Measurements from ENCODE around the gene ADCY5.

The ADCY5 gene

DNA sequence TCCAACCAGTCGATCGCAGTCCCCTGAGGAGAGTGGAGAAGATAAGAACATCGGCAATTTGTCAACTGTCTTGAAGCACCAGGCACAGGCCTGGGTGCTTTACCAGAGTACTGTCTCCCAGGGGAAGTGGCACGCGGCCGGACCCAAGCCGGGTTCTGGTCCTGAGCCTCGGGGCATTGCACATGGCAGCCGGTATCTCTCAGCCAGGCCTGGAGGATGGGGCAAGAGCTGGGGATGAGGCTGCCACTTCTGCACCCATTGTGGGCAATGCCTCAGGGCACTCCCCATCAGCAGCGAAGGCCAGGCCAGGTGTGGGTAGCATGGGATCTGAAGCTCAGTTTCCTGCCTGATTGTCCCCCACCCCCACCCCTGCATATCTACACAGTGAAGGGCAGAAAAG is 77.5 kb downstream of the ADCY5 start:
- Histone ChIP-seq H3K27me3 (ENCODE audit: low read depth, low read length) (no peaks in the 10 kb centered on the region), H3K4me1 (ENCODE audit: control insufficient read depth in 1 of 2, insufficient read depth in 2 of 2, low read length in 2 of 2) (peaks cover 0 to 58% of the 10 kb centered on the region in 2 donors), H3K27ac (ENCODE audit: low read length) (no peak overlapping the region), H3K9me3 (ENCODE audit: control insufficient read depth in 1 of 2, low read length in 2 of 2) (no peaks in the 10 kb centered on the region), H3K4me3 (ENCODE audit: low read depth in 1 of 2, low read length in 2 of 2) (no peak overlapping the region), H3K36me3 (ENCODE audit: control insufficient read depth in 1 of 2, insufficient read depth in 2 of 2, low read length in 2 of 2) (no peaks in the 10 kb centered on the region)

DNA sequence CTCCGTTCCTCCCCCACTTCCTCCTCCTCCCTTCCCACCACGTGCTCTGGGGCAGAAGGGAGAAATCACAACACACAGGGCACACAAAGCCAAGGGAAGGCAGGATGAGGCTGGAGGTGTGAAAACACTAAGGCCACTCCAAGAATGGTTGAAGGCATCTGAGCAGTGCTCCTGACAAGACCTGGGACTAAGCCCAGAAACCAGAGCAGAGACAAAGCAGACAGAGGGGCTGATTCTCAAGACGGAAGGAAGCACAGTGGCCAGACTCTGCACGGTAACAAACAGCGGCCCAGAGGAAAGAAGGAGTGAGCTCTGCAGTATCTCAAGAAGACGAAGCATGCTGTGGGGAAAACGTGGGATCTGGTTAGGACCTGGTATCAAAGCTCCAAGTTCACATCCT is 78.1 kb downstream of the ADCY5 start:
- Histone ChIP-seq H3K36me3 (ENCODE audit: control insufficient read depth in 1 of 2, insufficient read depth in 2 of 2, low read length in 2 of 2) (no peaks in the 10 kb centered on the region), H3K4me3 (ENCODE audit: low read depth in 1 of 2, low read length in 2 of 2) (no peak overlapping the region), H3K27me3 (ENCODE audit: low read depth, low read length) (no peaks in the 10 kb centered on the region), H3K27ac (ENCODE audit: low read length) (no peak overlapping the region), H3K4me1 (ENCODE audit: control insufficient read depth in 1 of 2, insufficient read depth in 2 of 2, low read length in 2 of 2) (peaks cover 0 to 52% of the 10 kb centered on the region in 2 donors), H3K9me3 (ENCODE audit: control insufficient read depth in 1 of 2, low read length in 2 of 2) (no peaks in the 10 kb centered on the region)

DNA sequence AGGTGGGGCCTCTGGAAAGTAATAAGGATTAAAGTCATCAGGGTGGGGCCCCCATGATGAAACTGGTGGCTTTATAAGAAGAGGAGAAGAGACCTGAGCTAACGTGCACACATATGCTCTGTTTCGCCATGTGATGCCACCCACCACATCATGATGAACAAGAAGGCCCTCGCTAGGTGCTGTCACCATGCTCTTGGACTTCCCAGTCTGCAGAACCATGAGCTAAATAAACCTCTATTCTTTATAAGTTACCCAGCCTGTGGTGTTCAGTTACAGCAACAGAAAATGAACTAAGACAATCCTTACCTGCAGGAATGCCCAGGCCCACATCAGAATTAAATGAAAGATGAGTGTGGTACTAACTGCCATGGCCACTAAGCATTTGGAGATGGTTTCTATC is 79.8 kb downstream of the ADCY5 start:
- no peaks in the 10 kb centered on the region for H3K27me3 ChIP-seq (ENCODE audit: low read depth, low read length)
- H3K4me1 ChIP-seq (ENCODE audit: control insufficient read depth in 1 of 2, insufficient read depth in 2 of 2, low read length in 2 of 2): peaks cover 0 to 43% of the 10 kb centered on the region in 2 donors
- no peak overlapping the region for H3K27ac ChIP-seq (ENCODE audit: low read length)
- no peaks in the 10 kb centered on the region for H3K9me3 ChIP-seq (ENCODE audit: control insufficient read depth in 1 of 2, low read length in 2 of 2)
- no peak overlapping the region for H3K4me3 ChIP-seq (ENCODE audit: low read depth in 1 of 2, low read length in 2 of 2)
- H3K36me3 ChIP-seq (ENCODE audit: control insufficient read depth in 1 of 2, insufficient read depth in 2 of 2, low read length in 2 of 2): no peaks in the 10 kb centered on the region

DNA sequence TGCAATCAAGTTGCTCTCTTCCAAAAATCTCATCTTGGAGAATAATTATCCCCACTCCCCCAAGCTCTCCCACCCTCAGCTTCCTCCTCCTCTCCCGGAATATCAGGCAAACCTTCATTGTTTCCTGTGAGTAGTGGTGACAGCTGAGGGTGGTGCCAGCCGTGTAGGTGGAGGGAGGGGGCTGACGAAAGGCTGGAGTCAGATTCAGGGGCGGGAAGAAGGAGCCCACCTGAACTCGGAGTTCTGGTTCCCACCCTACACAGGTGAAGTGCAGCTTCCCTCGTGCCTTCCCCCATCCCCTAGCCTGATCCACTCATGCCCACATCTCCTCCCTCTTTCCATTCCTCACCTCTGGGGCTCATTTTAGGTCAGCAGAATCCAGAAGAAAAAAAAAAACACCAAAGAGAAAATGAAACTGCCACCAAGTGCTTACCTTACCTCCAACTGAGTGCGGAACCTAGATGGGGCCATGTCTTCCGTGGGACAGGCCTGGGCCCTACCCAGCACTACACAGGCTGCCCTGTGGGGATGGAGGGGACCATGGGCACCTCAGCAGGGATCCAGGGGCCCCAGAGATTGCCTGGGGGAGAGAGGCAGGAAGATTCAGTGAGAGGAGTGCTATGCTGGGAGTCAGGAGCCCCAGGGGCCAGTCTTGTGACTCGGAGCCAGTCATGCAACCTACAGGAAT is 81.3 kb downstream of the ADCY5 start:
- no peaks in the 10 kb centered on the region for H3K9me3 ChIP-seq (ENCODE audit: control insufficient read depth in 1 of 2, low read length in 2 of 2)
- H3K27me3 ChIP-seq (ENCODE audit: low read depth, low read length): no peaks in the 10 kb centered on the region
- H3K4me3 ChIP-seq (ENCODE audit: low read depth in 1 of 2, low read length in 2 of 2): no peak overlapping the region
- peaks cover 0 to 31% of the 10 kb centered on the region in 2 donors for H3K4me1 ChIP-seq (ENCODE audit: control insufficient read depth in 1 of 2, insufficient read depth in 2 of 2, low read length in 2 of 2)
- no peak overlapping the region for H3K27ac ChIP-seq (ENCODE audit: low read length)
- no peaks in the 10 kb centered on the region for H3K36me3 ChIP-seq (ENCODE audit: control insufficient read depth in 1 of 2, insufficient read depth in 2 of 2, low read length in 2 of 2)

DNA sequence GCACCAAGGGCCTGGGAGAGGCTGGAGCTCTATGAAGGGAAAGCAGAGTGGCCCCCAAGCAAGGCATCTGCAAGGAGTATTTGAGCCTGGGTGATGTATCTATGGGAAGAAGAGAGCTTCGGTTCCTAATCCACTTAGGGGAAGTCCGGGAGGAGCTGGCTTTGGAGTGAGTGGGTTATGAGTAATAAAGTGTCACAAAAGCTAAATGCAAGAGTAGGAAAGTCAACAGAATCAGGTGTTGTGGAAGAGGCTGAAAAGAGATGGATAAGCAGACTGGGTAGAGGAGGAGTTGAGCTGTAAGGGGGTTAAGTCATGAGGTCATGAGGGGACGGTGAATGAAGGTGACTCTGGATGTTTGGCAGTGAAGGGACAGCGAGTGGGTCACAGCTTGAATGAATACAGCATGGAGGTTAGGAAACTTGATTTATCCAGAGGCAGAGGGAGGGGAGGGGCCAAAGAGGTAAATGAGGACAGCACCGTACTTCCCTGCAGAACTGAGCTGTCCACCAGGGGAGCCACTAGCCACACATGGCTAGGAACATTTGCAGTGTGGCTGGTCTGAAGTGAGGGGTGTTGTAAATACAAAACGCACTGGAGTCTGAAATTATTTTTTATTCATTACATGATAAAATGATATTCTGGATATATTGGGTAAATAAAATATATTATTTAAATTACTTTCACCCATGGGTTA is 83.3 kb downstream of the ADCY5 start:
- Histone ChIP-seq H3K27me3 (ENCODE audit: low read depth, low read length) (no peaks in the 10 kb centered on the region), H3K4me3 (ENCODE audit: low read depth in 1 of 2, low read length in 2 of 2) (no peak overlapping the region), H3K27ac (ENCODE audit: low read length) (no peak overlapping the region), H3K4me1 (ENCODE audit: control insufficient read depth in 1 of 2, insufficient read depth in 2 of 2, low read length in 2 of 2) (peaks cover 0 to 19% of the 10 kb centered on the region in 2 donors), H3K9me3 (ENCODE audit: control insufficient read depth in 1 of 2, low read length in 2 of 2) (no peaks in the 10 kb centered on the region), H3K36me3 (ENCODE audit: control insufficient read depth in 1 of 2, insufficient read depth in 2 of 2, low read length in 2 of 2) (no peaks in the 10 kb centered on the region)

DNA sequence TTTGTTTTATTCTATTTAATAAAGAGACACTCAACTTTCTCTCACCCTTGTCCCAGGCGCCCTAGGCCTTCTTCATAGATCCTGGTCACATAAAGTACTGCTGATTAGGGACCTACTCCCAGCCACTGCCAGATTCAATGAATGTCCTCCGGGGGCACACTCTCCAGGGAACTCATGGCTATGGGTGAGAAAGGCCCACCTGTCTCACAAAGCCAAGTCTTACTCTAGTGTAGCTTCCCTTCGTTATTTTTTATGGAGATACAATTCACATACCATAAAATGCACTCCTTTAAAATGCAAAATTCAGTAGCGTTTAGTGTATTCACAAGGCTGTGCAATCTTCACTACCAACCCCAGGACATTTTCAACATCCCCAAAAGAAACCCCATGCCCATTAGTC is 87.8 kb downstream of the ADCY5 start:
- H3K9me3 ChIP-seq (ENCODE audit: control insufficient read depth in 1 of 2, low read length in 2 of 2): no peaks in the 10 kb centered on the region

DNA sequence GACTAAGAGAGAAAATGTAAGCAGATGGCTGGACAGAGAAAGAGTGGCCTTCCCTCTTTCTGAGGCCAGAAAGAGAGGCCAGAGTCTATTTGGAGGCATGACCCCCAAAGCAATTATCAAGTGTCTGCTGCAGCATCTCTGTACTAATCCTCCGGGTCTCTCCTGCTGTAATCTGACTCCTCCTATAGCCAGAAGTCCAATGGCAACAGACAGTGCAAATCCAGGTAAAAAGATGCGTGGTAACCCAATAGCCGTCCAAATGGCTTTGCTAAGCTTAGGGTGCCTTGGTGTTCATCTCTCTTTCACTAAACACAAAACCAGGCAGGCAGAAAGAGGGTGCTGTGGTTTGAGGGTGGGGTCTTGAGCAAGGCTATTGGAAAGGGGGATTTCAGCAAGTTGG is 91.6 kb downstream of the ADCY5 start:
- H3K27me3 ChIP-seq (ENCODE audit: low read depth, low read length): no peaks in the 10 kb centered on the region
- H3K9me3 ChIP-seq (ENCODE audit: control insufficient read depth in 1 of 2, low read length in 2 of 2): no peaks in the 10 kb centered on the region
- no peak overlapping the region for H3K4me3 ChIP-seq (ENCODE audit: low read depth in 1 of 2, low read length in 2 of 2)
- H3K4me1 ChIP-seq (ENCODE audit: control insufficient read depth in 1 of 2, insufficient read depth in 2 of 2, low read length in 2 of 2): peaks cover 0 to 24% of the 10 kb centered on the region in 2 donors
- no peak overlapping the region for H3K27ac ChIP-seq (ENCODE audit: low read length)
- H3K36me3 ChIP-seq (ENCODE audit: control insufficient read depth in 1 of 2, insufficient read depth in 2 of 2, low read length in 2 of 2): no peaks in the 10 kb centered on the region

More for the DNA sequence above, 87.8 kb downstream of the ADCY5 start:
- H3K4me3 ChIP-seq (ENCODE audit: low read depth in 1 of 2, low read length in 2 of 2): no peak overlapping the region
- H3K27me3 ChIP-seq (ENCODE audit: low read depth, low read length): no peaks in the 10 kb centered on the region
- H3K36me3 ChIP-seq (ENCODE audit: control insufficient read depth in 1 of 2, insufficient read depth in 2 of 2, low read length in 2 of 2): no peaks in the 10 kb centered on the region
- H3K4me1 ChIP-seq (ENCODE audit: control insufficient read depth in 1 of 2, insufficient read depth in 2 of 2, low read length in 2 of 2): peaks cover 0 to 15% of the 10 kb centered on the region in 2 donors
- H3K27ac ChIP-seq (ENCODE audit: low read length): no peak overlapping the region

DNA sequence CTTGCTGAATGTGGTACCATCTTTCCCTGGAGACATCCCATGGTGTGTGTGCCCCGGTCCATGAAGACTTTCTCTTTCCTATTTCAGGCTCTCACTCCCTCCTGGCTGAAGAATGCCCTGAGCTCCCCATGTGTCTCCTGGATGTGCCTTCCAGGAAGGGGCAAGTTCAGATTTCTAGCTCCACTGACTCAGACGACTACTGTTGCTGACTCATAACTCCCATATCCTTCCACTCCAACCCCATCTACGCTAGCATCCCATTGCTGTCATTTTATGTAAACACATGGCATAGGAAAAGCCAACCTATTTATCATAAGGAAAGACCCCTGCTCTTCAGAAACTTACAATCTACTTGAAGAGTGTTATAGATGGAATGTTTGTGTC is 95.0 kb downstream of the ADCY5 start:
- no peaks in the 10 kb centered on the region for H3K27me3 ChIP-seq (ENCODE audit: low read depth, low read length)
- no peaks in the 10 kb centered on the region for H3K36me3 ChIP-seq (ENCODE audit: control insufficient read depth in 1 of 2, insufficient read depth in 2 of 2, low read length in 2 of 2)
- H3K4me1 ChIP-seq (ENCODE audit: control insufficient read depth in 1 of 2, insufficient read depth in 2 of 2, low read length in 2 of 2): peaks cover 0 to 19% of the 10 kb centered on the region in 2 donors
- no peak overlapping the region for H3K4me3 ChIP-seq (ENCODE audit: low read depth in 1 of 2, low read length in 2 of 2)
- no peaks in the 10 kb centered on the region for H3K9me3 ChIP-seq (ENCODE audit: control insufficient read depth in 1 of 2, low read length in 2 of 2)
- peak overlapping the region; percentile 28 for H3K27ac ChIP-seq (ENCODE audit: low read length)

DNA sequence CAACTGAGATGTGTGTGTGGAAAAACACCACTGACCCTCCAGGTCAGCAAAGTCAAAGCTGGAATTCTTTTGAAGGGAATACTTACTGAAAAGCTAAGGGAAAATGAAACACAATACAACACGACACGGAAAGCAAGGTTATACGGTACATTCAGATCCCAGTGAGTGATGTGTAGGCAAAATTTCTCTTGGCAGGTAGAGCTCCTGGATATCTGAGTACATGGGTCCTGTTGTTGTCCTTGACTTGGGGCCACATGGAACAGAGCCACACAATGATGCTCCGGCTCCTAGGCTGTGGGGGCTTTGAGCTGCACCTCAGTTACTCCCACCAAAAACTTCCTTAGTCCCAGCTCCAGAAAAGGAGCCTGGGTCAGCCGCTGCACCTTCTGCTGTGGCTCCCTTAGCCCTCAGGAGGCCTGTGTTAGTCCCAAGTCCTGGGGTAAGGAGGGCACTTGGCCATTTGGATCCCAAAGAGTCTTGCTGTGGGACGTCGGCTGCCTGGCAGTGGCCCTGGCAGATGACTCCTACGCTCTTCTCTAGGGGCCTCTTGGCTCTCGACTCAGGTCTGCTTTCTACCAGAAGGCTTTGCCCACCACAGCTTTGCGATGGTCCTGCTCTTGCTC is 95.6 kb downstream of the ADCY5 start:
- H3K27me3 ChIP-seq (ENCODE audit: low read depth, low read length): no peaks in the 10 kb centered on the region
- H3K36me3 ChIP-seq (ENCODE audit: control insufficient read depth in 1 of 2, insufficient read depth in 2 of 2, low read length in 2 of 2): no peaks in the 10 kb centered on the region
- no peak overlapping the region for H3K27ac ChIP-seq (ENCODE audit: low read length)
- H3K4me3 ChIP-seq (ENCODE audit: low read depth in 1 of 2, low read length in 2 of 2): no peak overlapping the region
- H3K4me1 ChIP-seq (ENCODE audit: control insufficient read depth in 1 of 2, insufficient read depth in 2 of 2, low read length in 2 of 2): peaks cover 0 to 19% of the 10 kb centered on the region in 2 donors
- H3K9me3 ChIP-seq (ENCODE audit: control insufficient read depth in 1 of 2, low read length in 2 of 2): no peaks in the 10 kb centered on the region

DNA sequence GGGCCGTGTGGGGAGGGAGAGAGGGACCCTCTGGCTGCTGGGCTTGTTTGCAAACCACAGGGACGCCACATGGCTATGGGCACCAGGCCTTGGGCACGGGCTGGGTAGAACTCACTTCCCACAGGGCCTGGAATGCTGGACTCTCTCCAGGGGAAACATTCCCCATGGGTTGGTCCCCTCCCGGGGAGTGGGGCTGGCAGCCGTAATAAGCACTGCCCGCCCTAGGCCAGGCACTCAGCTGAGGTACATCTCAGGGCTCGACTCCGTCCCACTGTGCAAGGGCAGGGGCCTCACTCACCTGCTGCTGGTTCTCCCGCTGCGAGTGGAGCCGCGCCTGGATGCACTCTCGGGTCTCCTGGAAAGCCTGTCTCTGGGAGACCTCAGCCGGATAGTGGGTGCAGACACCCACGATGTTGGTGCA is 96.7 kb downstream of the ADCY5 start:
- Histone ChIP-seq H3K27me3 (ENCODE audit: low read depth, low read length) (no peaks in the 10 kb centered on the region), H3K4me1 (ENCODE audit: control insufficient read depth in 1 of 2, insufficient read depth in 2 of 2, low read length in 2 of 2) (peaks cover 0 to 19% of the 10 kb centered on the region in 2 donors), H3K4me3 (ENCODE audit: low read depth in 1 of 2, low read length in 2 of 2) (no peak overlapping the region), H3K36me3 (ENCODE audit: control insufficient read depth in 1 of 2, insufficient read depth in 2 of 2, low read length in 2 of 2) (no peaks in the 10 kb centered on the region), H3K9me3 (ENCODE audit: control insufficient read depth in 1 of 2, low read length in 2 of 2) (no peaks in the 10 kb centered on the region), H3K27ac (ENCODE audit: low read length) (no peak overlapping the region)

DNA sequence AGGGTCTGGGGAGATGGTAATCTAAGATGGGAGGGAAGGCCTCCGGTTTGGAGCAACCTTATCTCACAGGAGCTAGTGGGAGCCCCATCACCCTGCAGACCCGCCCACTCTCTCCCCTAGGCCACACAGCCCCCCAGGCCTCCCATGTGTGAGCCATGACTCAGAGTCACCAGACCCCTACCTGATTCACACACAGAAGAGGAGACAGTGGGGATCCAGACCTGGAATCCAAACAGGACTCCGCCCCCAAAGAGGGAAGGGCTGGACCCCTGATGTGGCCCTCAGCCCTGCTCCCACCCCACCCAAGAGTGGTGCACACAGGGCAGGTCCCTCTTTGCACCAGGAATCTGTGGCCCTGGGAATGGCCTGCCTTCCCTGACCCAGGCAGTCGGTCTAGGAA is 97.4 kb downstream of the ADCY5 start:
- Histone ChIP-seq H3K36me3 (ENCODE audit: control insufficient read depth in 1 of 2, insufficient read depth in 2 of 2, low read length in 2 of 2) (no peaks in the 10 kb centered on the region), H3K27ac (ENCODE audit: low read length) (no peak overlapping the region), H3K4me3 (ENCODE audit: low read depth in 1 of 2, low read length in 2 of 2) (no peak overlapping the region), H3K9me3 (ENCODE audit: control insufficient read depth in 1 of 2, low read length in 2 of 2) (no peaks in the 10 kb centered on the region), H3K4me1 (ENCODE audit: control insufficient read depth in 1 of 2, insufficient read depth in 2 of 2, low read length in 2 of 2) (peaks cover 0 to 23% of the 10 kb centered on the region in 2 donors), H3K27me3 (ENCODE audit: low read depth, low read length) (no peaks in the 10 kb centered on the region)

Measured in muscle layer of duodenum (tissue), 2 donors.